GM19395 (cell line): ENCODE data around the gene PPP1R37.

Experiments
- ATAC-seq: cut with Tn5 transposase; IDR thresholded peaks from one replicate; pipeline ENCODE4 v1.9.1; 2021; ENCODE audit warnings: mild to moderate bottlenecking, moderate library complexity; ENCODE audit not compliant: unreplicated experiment

The PPP1R37 gene

GRCh38 chr19:45070861-45071544, 22.0 kb upstream of the PPP1R37 start:
- no peak for ATAC-seq

GRCh38 chr19:45071545-45071938, 21.4 kb upstream of the PPP1R37 start:
- no peak for ATAC-seq

- no peak for ATAC-seq
Observed at GRCh38 chr19:45071969-45072790, 20.8 kb upstream of the PPP1R37 start.

GRCh38 chr19:45074744-45075300, 18.2 kb upstream of the PPP1R37 start:
- ATAC-seq: no peak

- peak; percentile 60 for ATAC-seq
Observed at GRCh38 chr19:45075301-45076028, 17.5 kb upstream of the PPP1R37 start.

- peak; percentile 48 for ATAC-seq
Observed at GRCh38 chr19:45076029-45076850, 16.7 kb upstream of the PPP1R37 start, which contains the start of gene ZNF296. Gene ZNF296, minus strand, starts transcription at chr19:45076478. Its CDS starts 105 bp downstream, at chr19:45076373.

GRCh38 chr19:45076851-45077730, 15.9 kb upstream of the PPP1R37 start:
- no peak for ATAC-seq

GRCh38 chr19:45078390-45079062, 14.5 kb upstream of the PPP1R37 start:
- ATAC-seq: no peak

GRCh38 chr19:45079063-45079910, 13.7 kb upstream of the PPP1R37 start, which contains the start of gene GEMIN7:
Gene GEMIN7, plus strand, starts transcription at chr19:45079260. Its CDS starts 10,855 bp downstream, at chr19:45090115.
- ATAC-seq: no peak

- no peak for ATAC-seq
Observed at GRCh38 chr19:45079911-45080370, 13.0 kb upstream of the PPP1R37 start.

- no peak for ATAC-seq
Observed at GRCh38 chr19:45082170-45082569, 10.8 kb upstream of the PPP1R37 start.

GRCh38 chr19:45086480-45086879, 6.5 kb upstream of the PPP1R37 start:
- no peak for ATAC-seq

GRCh38 chr19:45087531-45087930, 5.4 kb upstream of the PPP1R37 start:
- no peak for ATAC-seq

- ATAC-seq: no peak
Observed at GRCh38 chr19:45090034-45090433, 2.9 kb upstream of the PPP1R37 start.

- ATAC-seq: no peak
Observed at GRCh38 chr19:45090606-45091005, 2.4 kb upstream of the PPP1R37 start.

- ATAC-seq: peak; percentile 68
Observed at GRCh38 chr19:45091031-45091923, 1.7 kb upstream of the PPP1R37 start.

GRCh38 chr19:45094137-45094536, 1.2 kb downstream of the PPP1R37 start:
- ATAC-seq: no peak
